Neuron (in vitro differentiated cells): ENCODE measurements around the gene TMEM17.
A peak's percentile ranks its signal among the peaks of the same experiment; 100 is the strongest.

Source experiments
- H2AFZ ChIP-seq: one replicate; pipeline ENCODE4 v1.6.1; 2013; ENCODE audit warnings: low read depth, mild to moderate bottlenecking, inconsistent platforms, low read length, moderate library complexity
- H3K27me3 ChIP-seq: one replicate; pipeline ENCODE4 v1.6.1; 2013; ENCODE audit warnings: low read length; ENCODE audit not compliant: insufficient read depth
- H3K36me3 ChIP-seq: one replicate; pipeline ENCODE4 v1.6.1; 2013; ENCODE audit warnings: low read length; ENCODE audit not compliant: insufficient read depth
- H3K4me1 ChIP-seq: one replicate; pipeline ENCODE4 v1.6.1; 2013; ENCODE audit warnings: low read length; ENCODE audit not compliant: insufficient read depth
- H3K4me3 ChIP-seq: 2 replicates; pipeline ENCODE4 v1.5.1; 2013; ENCODE audit warnings: mild to moderate bottlenecking, low read length, moderate library complexity
- H3K9me3 ChIP-seq: one replicate; pipeline ENCODE4 v1.6.1; 2013; ENCODE audit warnings: low read length

TMEM17 gene

DNA sequence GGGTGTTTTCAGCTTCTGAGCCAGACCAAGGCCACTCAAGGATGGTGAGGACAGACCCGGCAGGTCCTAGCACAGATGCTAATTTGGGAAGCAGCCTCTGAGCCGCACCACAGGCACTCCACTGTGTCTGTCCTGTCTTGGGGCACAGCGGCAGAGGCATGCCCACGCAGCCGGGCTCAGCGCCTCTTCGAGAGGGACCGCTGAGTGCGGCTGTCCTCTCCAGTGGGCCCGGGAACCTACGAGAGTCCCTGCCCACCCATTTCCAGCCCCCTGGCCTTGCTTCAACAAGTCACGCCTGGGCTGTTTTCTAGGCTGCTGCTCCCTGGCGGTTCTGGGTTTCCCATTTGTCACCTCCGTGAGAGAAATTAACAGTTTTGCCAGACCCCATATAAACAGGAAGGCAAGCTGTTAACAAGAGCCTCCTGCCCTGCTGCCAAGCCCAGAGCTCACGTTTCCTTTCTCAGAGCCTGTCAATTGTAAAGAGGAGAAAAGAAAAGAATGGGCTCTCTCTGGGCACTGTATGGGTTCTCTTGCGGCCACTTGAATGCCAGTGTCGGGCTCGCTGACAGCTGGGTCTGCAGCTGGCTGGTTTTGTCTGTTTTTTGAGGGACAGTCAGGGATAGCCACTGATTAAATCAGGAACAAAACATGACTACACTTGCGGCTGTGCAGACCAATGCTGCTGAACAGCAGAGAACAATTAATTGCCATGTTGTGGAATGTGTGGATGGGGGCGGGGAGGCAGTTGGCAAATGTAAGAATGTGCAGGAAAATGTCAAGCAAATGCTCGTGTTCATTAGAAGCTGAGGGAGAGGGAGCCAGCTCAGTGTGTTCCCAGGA is 30.6 kb downstream of the TMEM17 start:
- Histone ChIP-seq H2AFZ (peak overlapping the region; percentile 38), H3K4me1 (peaks cover 14% of the 10 kb centered on the region), H3K4me3 (no peak overlapping the region), H3K9me3 (no peaks in the 10 kb centered on the region), H3K36me3 (no peaks in the 10 kb centered on the region), H3K27me3 (no peaks in the 10 kb centered on the region)

DNA sequence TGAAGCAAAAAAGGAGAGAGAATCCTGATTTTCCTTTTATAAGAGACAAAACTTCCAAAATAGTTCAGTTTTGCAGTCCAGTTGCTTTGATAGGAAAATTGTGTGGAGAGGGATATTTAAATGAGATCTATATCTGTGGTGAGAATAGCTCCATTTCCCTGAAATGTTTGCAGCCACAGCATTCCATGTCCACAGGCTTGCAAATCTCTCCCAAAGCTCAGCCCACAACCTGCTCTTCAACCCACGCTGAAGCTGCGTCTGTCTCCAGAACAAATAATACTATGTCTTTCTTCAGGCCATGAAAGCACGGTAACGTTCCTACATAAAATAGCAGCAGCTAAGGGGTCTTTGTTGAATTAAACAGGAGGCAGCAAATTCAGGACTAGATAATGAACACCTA is 31.8 kb downstream of the TMEM17 start:
- Histone ChIP-seq H3K4me3 (no peak overlapping the region), H3K36me3 (no peaks in the 10 kb centered on the region), H2AFZ (no peak overlapping the region), H3K27me3 (no peaks in the 10 kb centered on the region), H3K4me1 (peaks cover 14% of the 10 kb centered on the region), H3K9me3 (no peaks in the 10 kb centered on the region)

DNA sequence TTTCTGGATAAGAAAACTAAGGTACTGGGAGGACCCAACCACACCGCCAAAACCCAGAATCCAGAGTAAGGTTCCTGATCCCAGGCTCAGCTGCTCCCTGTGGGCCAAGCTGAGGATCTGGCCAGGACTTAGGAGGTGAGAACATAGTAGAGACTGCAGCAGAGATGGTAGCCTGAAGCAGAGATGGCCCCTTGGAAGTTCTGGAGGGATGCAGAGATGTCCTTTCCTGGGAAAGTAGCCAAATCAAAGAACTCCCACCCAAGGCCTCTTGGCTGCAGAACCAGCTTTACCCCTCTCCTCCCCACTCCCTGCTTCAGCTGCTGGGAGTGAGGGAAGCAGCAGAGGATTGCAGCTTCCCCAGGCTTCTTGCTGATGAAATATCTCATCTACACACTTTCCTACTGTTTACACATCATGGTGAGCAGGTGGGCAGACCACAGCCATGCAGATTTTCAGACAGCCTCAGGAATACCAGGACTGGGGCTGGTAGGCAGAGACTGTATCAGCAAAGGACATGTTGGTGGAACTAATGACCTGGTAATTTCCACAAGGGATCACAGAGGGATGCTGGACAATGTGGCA is 32.7 kb downstream of the TMEM17 start:
- peaks cover 14% of the 10 kb centered on the region for H3K4me1 ChIP-seq
- H3K9me3 ChIP-seq: no peaks in the 10 kb centered on the region
- no peak overlapping the region for H2AFZ ChIP-seq
- no peaks in the 10 kb centered on the region for H3K27me3 ChIP-seq
- no peaks in the 10 kb centered on the region for H3K36me3 ChIP-seq
- no peak overlapping the region for H3K4me3 ChIP-seq

DNA sequence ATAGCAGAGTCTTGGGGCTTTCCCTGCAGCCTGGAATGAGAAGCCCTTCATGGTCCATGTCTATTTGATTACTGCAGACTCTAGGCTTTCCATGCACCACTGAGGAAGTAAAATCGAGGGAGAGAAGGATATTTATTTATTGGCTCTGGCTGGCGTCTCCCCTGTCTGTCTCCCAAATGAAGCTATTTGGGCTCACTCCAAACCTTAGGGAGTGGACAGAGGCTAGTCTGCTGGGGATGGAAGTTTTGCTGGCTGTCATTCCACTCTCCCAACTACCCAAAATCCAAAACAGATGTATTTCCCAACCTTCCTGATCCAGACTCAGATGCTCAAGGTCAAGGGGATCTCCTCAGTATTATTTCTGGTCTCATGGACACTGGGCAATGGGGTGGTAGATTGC is 33.7 kb downstream of the TMEM17 start:
- H2AFZ ChIP-seq: no peak overlapping the region
- H3K27me3 ChIP-seq: no peaks in the 10 kb centered on the region
- H3K9me3 ChIP-seq: no peaks in the 10 kb centered on the region
- no peaks in the 10 kb centered on the region for H3K36me3 ChIP-seq
- H3K4me3 ChIP-seq: no peak overlapping the region
- peaks cover 14% of the 10 kb centered on the region for H3K4me1 ChIP-seq

DNA sequence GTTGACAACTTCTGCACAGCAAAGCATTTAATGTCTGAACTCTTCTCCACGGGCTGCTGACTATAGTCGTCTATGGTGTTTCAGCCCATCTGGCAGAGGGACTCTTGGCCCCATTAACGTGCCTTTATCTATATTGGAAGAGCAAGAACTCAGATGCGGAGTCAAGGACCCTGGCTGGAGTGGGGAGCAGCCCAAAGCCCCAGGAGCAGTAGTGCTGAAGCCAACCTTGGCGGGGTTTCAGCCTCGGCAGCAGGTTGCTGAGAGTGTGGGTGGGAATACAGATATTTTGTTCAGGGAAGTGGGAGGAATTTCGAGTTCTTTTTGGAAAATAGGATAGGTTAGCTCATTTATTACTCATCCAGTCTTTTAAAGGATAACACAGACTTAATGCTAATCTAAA is 34.2 kb downstream of the TMEM17 start:
- H3K4me3 ChIP-seq: no peak overlapping the region
- no peak overlapping the region for H2AFZ ChIP-seq
- H3K27me3 ChIP-seq: no peaks in the 10 kb centered on the region
- H3K9me3 ChIP-seq: no peaks in the 10 kb centered on the region
- peaks cover 14% of the 10 kb centered on the region for H3K4me1 ChIP-seq
- no peaks in the 10 kb centered on the region for H3K36me3 ChIP-seq

DNA sequence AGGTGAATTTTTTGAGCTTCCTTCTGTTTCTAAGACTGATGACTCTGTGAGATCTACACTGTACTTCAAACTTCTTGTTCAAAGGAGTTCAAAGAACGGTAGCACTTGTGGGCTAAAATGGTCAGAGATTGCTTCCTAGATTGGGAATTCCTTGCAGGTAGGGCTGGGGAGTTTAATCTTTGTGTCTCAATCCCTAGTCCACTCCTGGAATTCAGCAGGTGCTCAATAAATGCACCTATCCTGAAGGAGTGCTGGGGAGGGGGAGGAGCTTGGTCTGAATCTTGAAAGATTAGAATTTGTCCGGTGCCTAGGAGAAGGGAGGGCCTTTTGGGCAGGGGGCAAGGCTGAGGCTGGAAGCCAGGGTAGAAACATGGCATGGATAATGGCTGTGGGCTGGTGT is 34.6 kb downstream of the TMEM17 start:
- no peak overlapping the region for H3K4me3 ChIP-seq
- peaks cover 14% of the 10 kb centered on the region for H3K4me1 ChIP-seq
- no peak overlapping the region for H2AFZ ChIP-seq
- H3K27me3 ChIP-seq: no peaks in the 10 kb centered on the region
- no peaks in the 10 kb centered on the region for H3K9me3 ChIP-seq
- H3K36me3 ChIP-seq: no peaks in the 10 kb centered on the region

DNA sequence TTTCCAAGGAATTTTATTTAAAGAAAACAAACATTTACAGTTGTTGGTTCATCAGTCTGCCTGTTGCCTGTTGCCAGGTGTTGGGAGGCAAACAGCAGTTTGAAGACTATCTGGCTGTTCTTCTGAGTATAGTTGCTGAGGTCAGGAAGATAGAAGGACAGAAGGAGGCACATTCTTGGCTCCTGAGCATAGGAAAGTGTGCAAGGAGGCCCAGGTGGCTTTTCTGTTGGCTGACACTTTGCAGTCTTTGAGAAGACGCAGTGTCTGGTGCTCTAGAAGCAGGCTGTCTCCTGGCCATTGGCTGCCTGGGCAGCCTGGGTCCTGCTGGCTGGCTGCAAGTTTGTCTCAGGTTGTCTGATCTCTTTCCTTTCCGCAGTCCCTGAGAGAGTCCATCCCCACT is 36.4 kb downstream of the TMEM17 start:
- Histone ChIP-seq H3K36me3 (no peaks in the 10 kb centered on the region), H2AFZ (no peak overlapping the region), H3K27me3 (no peaks in the 10 kb centered on the region), H3K4me1 (no peaks in the 10 kb centered on the region), H3K9me3 (no peaks in the 10 kb centered on the region), H3K4me3 (no peak overlapping the region)

DNA sequence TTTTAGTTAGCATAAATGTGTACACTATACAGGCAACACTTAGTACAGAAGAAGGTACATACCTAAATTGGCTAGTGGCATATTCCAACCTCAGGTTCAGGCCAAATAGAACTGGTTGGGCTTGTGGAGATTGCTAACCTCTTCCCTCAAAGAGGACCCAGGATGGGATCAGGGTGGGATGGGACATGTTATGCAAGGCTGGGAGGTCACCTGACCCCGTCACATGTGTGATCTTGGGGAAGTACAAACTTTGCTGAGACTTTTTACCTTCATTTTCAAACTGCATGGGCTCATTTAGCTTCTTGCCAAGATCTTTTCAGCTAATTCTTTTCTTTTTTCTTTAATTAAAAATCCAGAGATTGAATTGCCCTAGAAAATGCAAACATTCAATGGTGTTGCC is 36.9 kb downstream of the TMEM17 start:
- no peak overlapping the region for H2AFZ ChIP-seq
- no peaks in the 10 kb centered on the region for H3K9me3 ChIP-seq
- H3K4me3 ChIP-seq: no peak overlapping the region
- no peaks in the 10 kb centered on the region for H3K4me1 ChIP-seq
- H3K27me3 ChIP-seq: no peaks in the 10 kb centered on the region
- H3K36me3 ChIP-seq: no peaks in the 10 kb centered on the region

DNA sequence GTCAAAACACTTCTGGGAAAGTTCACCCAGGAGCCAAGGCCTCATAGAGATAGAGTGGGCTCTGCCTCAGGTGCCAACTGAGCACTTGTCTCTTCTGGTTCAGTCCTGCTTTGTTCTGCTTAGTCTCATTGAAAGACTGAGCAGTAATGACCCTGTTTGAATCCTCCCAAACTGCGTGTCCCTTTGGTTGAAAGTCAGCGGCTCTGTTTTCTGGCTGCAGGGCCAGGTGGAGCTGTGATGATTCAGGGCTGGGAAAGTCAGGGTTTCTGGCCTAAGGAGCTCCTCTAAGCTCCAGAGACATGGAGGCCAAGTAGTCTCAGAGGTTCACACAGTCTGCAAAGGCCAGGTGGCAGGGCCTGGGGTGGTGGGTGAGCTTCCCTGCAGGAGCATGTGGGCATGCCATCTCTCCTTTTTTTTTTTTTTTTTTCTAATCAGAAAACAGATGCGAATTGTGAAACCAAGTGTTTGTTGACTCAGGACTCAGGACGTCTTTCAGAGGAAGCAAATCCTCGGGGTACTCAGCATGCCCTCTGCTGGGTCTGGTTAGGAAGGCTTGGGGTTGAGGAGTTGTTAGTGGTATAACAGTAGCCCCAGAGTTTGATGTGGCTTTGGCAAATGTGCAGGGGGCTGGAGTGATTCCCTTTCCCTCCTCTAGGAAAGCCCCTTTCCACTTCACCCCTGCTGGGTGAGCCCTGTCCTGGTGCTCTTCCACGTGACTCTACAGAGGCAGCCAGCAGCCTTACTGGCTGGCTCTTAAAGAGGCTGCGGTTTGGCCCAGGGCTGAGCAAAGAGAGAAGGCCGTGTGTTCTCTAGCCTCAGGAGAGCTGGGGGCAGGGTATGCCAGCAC is 38.3 kb downstream of the TMEM17 start:
- H3K27me3 ChIP-seq: no peaks in the 10 kb centered on the region
- H3K4me1 ChIP-seq: no peaks in the 10 kb centered on the region
- no peaks in the 10 kb centered on the region for H3K9me3 ChIP-seq
- no peak overlapping the region for H3K4me3 ChIP-seq
- H3K36me3 ChIP-seq: no peaks in the 10 kb centered on the region
- no peak overlapping the region for H2AFZ ChIP-seq

DNA sequence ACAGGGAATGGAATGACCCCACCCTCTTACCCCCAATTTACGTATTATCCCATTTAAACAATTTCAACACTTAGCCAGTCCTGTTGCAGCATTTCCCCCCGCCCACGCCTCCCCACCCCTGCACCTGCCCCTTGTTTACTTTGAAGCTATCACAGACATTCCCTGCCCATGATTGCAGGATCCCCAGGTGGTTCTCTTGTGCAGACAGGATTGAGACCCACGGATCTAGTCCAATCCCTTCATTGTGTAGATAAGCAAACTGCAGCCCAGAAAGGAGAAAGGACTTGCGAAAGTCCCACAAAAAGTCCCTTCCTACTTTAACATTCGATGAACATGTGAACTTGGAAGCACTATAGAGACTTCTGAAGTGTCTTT is 38.9 kb downstream of the TMEM17 start:
- H3K36me3 ChIP-seq: no peaks in the 10 kb centered on the region
- H3K4me1 ChIP-seq: no peaks in the 10 kb centered on the region
- no peaks in the 10 kb centered on the region for H3K27me3 ChIP-seq
- H3K9me3 ChIP-seq: no peaks in the 10 kb centered on the region
- H2AFZ ChIP-seq: no peak overlapping the region
- no peak overlapping the region for H3K4me3 ChIP-seq

DNA sequence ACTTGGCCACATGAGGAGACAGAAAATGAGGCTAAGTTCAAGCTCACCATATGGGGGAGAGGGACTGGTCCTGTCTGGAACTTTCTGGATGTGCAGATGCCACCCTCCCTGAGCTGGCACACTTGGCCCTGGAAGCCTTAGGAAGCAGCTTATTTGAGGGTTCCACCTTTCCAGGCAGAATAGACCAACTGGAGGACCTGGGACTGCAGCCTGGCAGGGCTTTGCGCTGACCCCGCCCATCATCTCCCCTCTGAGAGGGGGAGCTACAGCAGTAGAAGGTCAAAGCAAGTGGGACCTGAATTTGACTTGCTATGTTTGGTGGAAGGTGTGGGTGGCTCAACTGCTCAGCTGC is 39.5 kb downstream of the TMEM17 start:
- H3K4me1 ChIP-seq: no peaks in the 10 kb centered on the region
- no peak overlapping the region for H3K4me3 ChIP-seq
- no peaks in the 10 kb centered on the region for H3K27me3 ChIP-seq
- no peaks in the 10 kb centered on the region for H3K36me3 ChIP-seq
- H2AFZ ChIP-seq: no peak overlapping the region
- H3K9me3 ChIP-seq: no peaks in the 10 kb centered on the region

DNA sequence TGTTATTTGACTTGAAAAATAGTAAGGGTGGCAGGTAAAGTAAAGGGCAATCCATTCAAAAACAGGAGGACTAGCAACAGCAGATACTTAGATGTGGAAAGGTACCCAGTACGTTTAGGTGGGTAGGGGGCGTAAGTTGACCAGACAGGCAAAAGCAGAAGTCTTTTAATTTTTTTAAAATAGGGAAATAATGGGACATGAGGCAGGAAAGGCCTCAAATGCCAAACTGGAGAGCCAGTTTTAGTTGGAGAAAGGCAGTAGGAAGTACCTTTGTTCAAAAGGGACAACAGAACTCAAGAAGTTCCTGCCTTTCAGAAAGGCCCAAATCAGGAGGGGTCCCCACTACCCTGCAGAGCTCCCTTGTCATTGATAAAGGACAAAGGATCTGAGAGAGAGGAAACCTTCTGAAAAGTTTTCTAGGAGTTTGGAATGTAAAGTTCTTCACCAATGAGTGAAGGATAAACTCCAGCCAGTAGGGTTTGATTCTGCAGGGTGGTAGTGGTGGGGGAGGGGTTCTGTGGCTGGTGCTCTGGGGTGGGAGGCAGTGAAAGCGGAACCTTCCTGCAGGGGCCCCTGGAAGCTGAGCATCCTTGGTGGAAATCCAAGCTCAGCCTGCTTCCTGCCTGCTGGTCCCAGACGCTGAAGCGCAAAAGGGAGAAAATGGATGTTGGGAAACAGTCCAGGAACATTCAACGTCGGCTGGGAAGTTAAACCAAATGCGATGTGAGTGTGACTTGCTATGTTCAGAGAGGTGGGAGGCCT is 40.1 kb downstream of the TMEM17 start:
- Histone ChIP-seq H3K9me3 (no peaks in the 10 kb centered on the region), H2AFZ (no peak overlapping the region), H3K36me3 (no peaks in the 10 kb centered on the region), H3K4me3 (no peak overlapping the region), H3K27me3 (no peaks in the 10 kb centered on the region), H3K4me1 (no peaks in the 10 kb centered on the region)
